Measurements from ENCODE around the gene LCE1D. TPM values are rescaled to one million over a fixed set of nuclear protein-coding genes. Genes with fewer than 3 reads are reported as not detected.

Gene LCE1D
- total RNA-seq, 1 donor from 2014 or later, result not detected

DNA sequence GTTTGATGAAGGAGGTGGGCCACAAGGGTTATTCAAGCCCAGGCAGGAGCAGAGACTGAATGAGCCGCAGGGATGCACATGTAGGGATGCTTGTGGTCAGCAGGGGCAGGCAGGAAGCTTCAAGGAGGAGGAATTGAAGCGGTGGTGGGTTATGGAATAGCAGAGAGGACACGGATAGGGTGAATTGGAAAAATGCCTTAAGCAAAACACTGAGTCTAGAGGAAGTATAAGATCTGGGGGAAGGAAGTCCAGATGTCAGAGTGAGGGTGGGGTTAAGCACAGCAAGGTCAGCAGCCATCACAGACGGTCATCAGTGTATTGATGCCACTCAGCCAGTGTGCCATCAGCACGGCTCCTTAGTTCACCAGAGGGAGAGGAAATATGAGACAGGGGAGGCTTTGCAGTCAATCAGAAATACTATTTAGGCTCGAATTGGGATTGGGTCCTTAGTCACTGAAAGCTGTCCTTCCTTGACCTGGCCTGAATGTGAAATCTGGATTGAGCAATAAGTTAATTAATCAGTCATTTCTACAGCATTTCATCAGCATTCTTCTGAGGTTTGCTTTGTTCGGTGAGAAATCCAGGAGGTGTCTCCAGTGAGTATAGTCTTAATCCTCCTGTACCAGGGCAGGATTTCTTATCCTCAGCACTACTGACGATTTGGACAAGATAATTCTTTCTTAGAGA is 27.5 kb upstream of the LCE1D start:
- Mint-ChIP-seq H3K4me3 (ENCODE audit: unreplicated experiment) (no peak overlapping the region), H3K4me1 (ENCODE audit: low read depth) (no peaks in the 10 kb centered on the region), H3K9me3 (ENCODE audit: low read depth) (peaks cover 16% of the 10 kb centered on the region), H3K27ac (ENCODE audit: unreplicated experiment) (no peak overlapping the region), H3K27me3 (ENCODE audit: low read depth) (no peaks in the 10 kb centered on the region), H3K36me3 (ENCODE audit: low read depth) (no peaks in the 10 kb centered on the region)
- TF ChIP-seq, protein P1, sequence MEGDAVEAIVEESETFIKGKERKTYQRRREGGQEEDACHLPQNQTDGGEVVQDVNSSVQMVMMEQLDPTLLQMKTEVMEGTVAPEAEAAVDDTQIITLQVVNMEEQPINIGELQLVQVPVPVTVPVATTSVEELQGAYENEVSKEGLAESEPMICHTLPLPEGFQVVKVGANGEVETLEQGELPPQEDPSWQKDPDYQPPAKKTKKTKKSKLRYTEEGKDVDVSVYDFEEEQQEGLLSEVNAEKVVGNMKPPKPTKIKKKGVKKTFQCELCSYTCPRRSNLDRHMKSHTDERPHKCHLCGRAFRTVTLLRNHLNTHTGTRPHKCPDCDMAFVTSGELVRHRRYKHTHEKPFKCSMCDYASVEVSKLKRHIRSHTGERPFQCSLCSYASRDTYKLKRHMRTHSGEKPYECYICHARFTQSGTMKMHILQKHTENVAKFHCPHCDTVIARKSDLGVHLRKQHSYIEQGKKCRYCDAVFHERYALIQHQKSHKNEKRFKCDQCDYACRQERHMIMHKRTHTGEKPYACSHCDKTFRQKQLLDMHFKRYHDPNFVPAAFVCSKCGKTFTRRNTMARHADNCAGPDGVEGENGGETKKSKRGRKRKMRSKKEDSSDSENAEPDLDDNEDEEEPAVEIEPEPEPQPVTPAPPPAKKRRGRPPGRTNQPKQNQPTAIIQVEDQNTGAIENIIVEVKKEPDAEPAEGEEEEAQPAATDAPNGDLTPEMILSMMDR (IDR thresholded peaks at IDR 0.05), result no peak
- DNase-seq (ENCODE audit: low spot score), result no peak

DNA sequence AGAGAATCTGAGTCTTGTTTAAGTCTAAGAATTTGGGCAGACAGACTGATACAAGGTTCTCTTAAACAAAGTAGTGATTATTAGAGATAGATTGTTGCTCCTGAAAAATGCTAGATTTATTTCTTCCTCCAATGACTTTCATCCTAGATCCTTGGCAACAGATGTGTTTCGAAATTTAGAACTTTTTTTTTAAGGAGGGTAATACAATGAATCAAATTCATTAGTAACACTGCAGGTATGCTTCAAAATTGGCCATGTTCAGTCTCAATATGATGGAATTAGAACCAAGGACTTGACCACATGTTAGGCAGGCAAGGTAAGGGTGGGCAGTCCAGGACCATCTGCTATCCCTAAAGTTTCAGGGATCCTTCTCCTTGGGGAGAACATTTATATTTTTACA is 26.1 kb upstream of the LCE1D start:
- Mint-ChIP-seq H3K27me3 (ENCODE audit: low read depth) (no peaks in the 10 kb centered on the region), H3K4me3 (ENCODE audit: unreplicated experiment) (no peak overlapping the region), H3K27ac (ENCODE audit: unreplicated experiment) (no peak overlapping the region), H3K4me1 (ENCODE audit: low read depth) (no peaks in the 10 kb centered on the region), H3K9me3 (ENCODE audit: low read depth) (peaks cover 22% of the 10 kb centered on the region), H3K36me3 (ENCODE audit: low read depth) (no peaks in the 10 kb centered on the region)
- DNase-seq (ENCODE audit: low spot score), result no peak
- TF ChIP-seq, protein P1 (IDR thresholded peaks at IDR 0.05), result no peak

DNA sequence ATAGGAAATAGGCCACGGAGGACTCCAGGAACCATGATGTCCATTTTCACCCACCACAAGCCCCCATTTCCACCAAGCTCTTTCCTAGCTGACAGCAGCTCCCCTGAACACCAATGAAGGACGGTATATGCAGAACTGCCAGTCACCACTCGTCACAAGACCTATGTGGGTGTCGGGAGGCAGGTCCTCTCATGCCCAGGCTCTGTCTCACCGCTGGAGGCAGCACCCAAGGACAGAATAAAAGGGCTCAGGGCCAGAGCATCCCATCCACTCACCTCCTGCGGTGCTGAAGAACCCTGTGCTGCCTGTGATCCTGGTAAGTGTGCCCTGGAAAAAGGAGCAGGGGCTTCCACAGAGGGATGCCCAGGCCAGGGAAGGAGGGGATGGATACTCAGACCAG is 21.6 kb upstream of the LCE1D start, which contains the start of gene LCE1F:
TSS of gene LCE1F (plus strand) at position 266 of the 400 bp plus-strand sequence. CDS start 1,232 bp downstream, outside the sequence.
- no peaks in the 10 kb centered on the region for H3K36me3 Mint-ChIP-seq (ENCODE audit: low read depth)
- peaks cover 2% of the 10 kb centered on the region for H3K27me3 Mint-ChIP-seq (ENCODE audit: low read depth)
- TF ChIP-seq, protein P1 (IDR thresholded peaks at IDR 0.05), result no peak
- H3K4me3 Mint-ChIP-seq (ENCODE audit: unreplicated experiment), result no peak within 1 kb of the TSS
- H3K27ac Mint-ChIP-seq (ENCODE audit: unreplicated experiment), result no peak within 1 kb of the TSS
- peaks cover 30% of the 10 kb centered on the region for H3K9me3 Mint-ChIP-seq (ENCODE audit: low read depth)
- DNase-seq (ENCODE audit: low spot score), result no peak
- H3K4me1 Mint-ChIP-seq (ENCODE audit: low read depth), result no peaks in the 10 kb centered on the region

DNA sequence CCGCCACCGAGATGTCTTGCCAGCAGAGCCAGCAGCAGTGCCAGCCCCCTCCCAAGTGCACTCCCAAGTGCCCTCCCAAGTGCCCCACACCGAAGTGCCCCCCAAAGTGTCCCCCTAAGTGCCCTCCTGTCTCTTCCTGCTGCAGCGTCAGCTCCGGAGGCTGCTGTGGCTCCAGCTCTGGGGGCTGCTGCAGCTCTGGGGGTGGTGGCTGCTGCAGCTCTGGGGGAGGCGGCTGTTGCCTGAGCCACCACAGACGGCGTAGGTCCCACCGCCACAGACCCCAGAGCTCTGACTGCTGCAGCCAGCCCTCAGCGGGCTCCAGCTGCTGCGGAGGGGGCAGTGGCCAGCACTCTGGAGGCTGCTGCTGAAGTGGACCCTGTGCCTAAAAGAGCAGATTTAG is 20.2 kb upstream of the LCE1D start:
- no peak for DNase-seq (ENCODE audit: low spot score)
- H3K4me3 Mint-ChIP-seq (ENCODE audit: unreplicated experiment), result no peak overlapping the region
- peaks cover 3% of the 10 kb centered on the region for H3K27me3 Mint-ChIP-seq (ENCODE audit: low read depth)
- TF ChIP-seq, protein P1 (IDR thresholded peaks at IDR 0.05), result no peak
- H3K9me3 Mint-ChIP-seq (ENCODE audit: low read depth), result peaks cover 30% of the 10 kb centered on the region
- no peaks in the 10 kb centered on the region for H3K4me1 Mint-ChIP-seq (ENCODE audit: low read depth)
- H3K27ac Mint-ChIP-seq (ENCODE audit: unreplicated experiment), result no peak overlapping the region
- no peaks in the 10 kb centered on the region for H3K36me3 Mint-ChIP-seq (ENCODE audit: low read depth)

DNA sequence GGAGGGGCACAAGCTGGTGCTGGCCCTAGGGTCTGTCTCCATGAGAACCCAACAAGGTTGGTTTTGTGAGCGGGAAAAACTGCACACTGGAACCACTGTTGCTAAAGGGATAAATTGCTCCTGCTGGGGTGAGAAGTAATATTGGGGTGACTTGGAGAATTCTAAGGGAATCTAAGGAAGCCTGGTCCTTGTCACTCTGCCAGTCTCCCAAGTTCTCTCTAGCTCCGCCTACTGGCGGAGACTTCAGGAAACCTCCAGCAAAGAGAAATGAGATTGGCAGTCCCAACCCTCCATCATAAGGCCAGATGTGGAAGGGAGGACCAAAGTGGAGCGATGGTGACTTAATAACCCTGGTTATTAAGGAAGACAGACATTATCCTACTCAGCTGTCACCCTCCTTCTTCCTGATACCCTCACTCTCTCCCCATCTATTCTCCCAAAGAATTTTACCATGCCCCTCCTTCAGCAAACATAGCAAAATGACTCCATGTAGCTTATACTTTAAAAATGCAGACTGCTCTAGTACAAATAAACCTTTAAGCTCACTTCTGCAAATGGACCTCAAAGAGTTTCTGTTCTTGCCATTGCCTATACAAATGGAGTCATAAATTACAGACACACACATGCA is 18.9 kb upstream of the LCE1D start:
- Mint-ChIP-seq H3K4me3 (ENCODE audit: unreplicated experiment) (no peak overlapping the region), H3K27ac (ENCODE audit: unreplicated experiment) (no peak overlapping the region), H3K4me1 (ENCODE audit: low read depth) (no peaks in the 10 kb centered on the region), H3K9me3 (ENCODE audit: low read depth) (peaks cover 30% of the 10 kb centered on the region), H3K27me3 (ENCODE audit: low read depth) (peaks cover 3% of the 10 kb centered on the region), H3K36me3 (ENCODE audit: low read depth) (no peaks in the 10 kb centered on the region)
- TF ChIP-seq, protein P1 (IDR thresholded peaks at IDR 0.05), result no peak
- no peak for DNase-seq (ENCODE audit: low spot score)
